Trophoblast cell (in vitro differentiated cells and primary cell): Measurements from ENCODE around the gene TMEM273.

Source experiments
- DNase-seq, 2 donors: peaks; one replicate each; pipeline ENCODE4 v3.0.0-alpha.2; 2016
- H2AFZ ChIP-seq: 2 replicates; pipeline ENCODE4 v1.6.1; 2013; ENCODE audit warnings: low read length, moderate library complexity, mild to moderate bottlenecking; ENCODE audit not compliant: insufficient read depth, poor library complexity
- H2AK5ac ChIP-seq: 2 replicates; pipeline ENCODE4 v1.6.1; 2013; ENCODE audit warnings: mild to moderate bottlenecking, low read length
- H2BK120ac ChIP-seq: 2 replicates; pipeline ENCODE4 v1.6.1; 2013; ENCODE audit warnings: low read length, mild to moderate bottlenecking, moderate library complexity; ENCODE audit not compliant: insufficient read depth, poor library complexity
- H2BK12ac ChIP-seq: 2 replicates; pipeline ENCODE4 v1.6.1; 2013; ENCODE audit warnings: mild to moderate bottlenecking, low read length, moderate library complexity
- H2BK5ac ChIP-seq: 2 replicates; pipeline ENCODE4 v1.6.1; 2013; ENCODE audit warnings: low read length, low read depth, moderate library complexity, mild to moderate bottlenecking; ENCODE audit not compliant: poor library complexity
- H3K14ac ChIP-seq: 2 replicates; pipeline ENCODE4 v1.6.1; 2013; ENCODE audit warnings: mild to moderate bottlenecking, low read length
- H3K18ac ChIP-seq: 2 replicates; pipeline ENCODE4 v1.6.1; 2013; ENCODE audit warnings: mild to moderate bottlenecking, low read length
- H3K23ac ChIP-seq: 2 replicates; pipeline ENCODE4 v1.6.1; 2013; ENCODE audit warnings: low read length
- H3K27ac ChIP-seq: 2 replicates; pipeline ENCODE4 v1.5.1; 2013; ENCODE audit warnings: low read depth, mild to moderate bottlenecking, inconsistent platforms, low read length, moderate library complexity
- H3K27me3 ChIP-seq: 2 replicates; pipeline ENCODE4 v1.6.1; 2013; ENCODE audit warnings: inconsistent platforms, mild to moderate bottlenecking, low read length, moderate library complexity; ENCODE audit not compliant: insufficient read depth
- H3K36me3 ChIP-seq, 2 experiments: 1 replicate in 1 of 2; 2 replicates in 1 of 2; pipeline ENCODE4 v1.6.1; 2013; ENCODE audit warnings: low read length in 2 of 2, mild to moderate bottlenecking in 2 of 2, moderate library complexity in 1 of 2; ENCODE audit not compliant: insufficient read depth in 2 of 2, control insufficient read depth in 1 of 2
- H3K4ac ChIP-seq: 2 replicates; pipeline ENCODE4 v1.6.1; 2013; ENCODE audit warnings: low read depth, mild to moderate bottlenecking, low read length, moderate library complexity
- H3K4me1 ChIP-seq, 2 experiments: 1 replicate in 1 of 2; 2 replicates in 1 of 2; pipeline ENCODE4 v1.6.1; 2013; ENCODE audit warnings: low read length in 2 of 2, mild to moderate bottlenecking in 2 of 2, moderate library complexity in 1 of 2; ENCODE audit not compliant: insufficient read depth in 2 of 2, control insufficient read depth in 1 of 2
- H3K4me2 ChIP-seq: 2 replicates; pipeline ENCODE4 v1.6.1; 2013; ENCODE audit warnings: inconsistent platforms, mild to moderate bottlenecking, low read length, moderate library complexity
- H3K4me3 ChIP-seq: 2 replicates; pipeline ENCODE4 v1.5.1; 2013; ENCODE audit warnings: mild to moderate bottlenecking, low read depth, low read length, inconsistent platforms
- H3K79me1 ChIP-seq: one replicate; pipeline ENCODE4 v1.6.1; 2013; ENCODE audit warnings: low read length
- H3K79me2 ChIP-seq: 2 replicates; pipeline ENCODE4 v1.6.1; 2013; ENCODE audit warnings: low read length, mild to moderate bottlenecking; ENCODE audit not compliant: control insufficient read depth, insufficient read depth, poor library complexity
- H3K9ac ChIP-seq: 2 replicates; pipeline ENCODE4 v1.6.1; 2013; ENCODE audit warnings: mild to moderate bottlenecking, low read length
- H3K9me3 ChIP-seq: 2 replicates; pipeline ENCODE4 v1.6.1; 2013; ENCODE audit warnings: low read depth, mild to moderate bottlenecking, control low read depth, inconsistent platforms, low read length; ENCODE audit not compliant: insufficient read depth
- H4K12ac ChIP-seq: 2 replicates; pipeline ENCODE4 v1.6.1; 2013; ENCODE audit warnings: low read depth, mild to moderate bottlenecking, low read length, moderate library complexity
- H4K8ac ChIP-seq: 2 replicates; pipeline ENCODE4 v1.6.1; 2013; ENCODE audit warnings: low read depth, mild to moderate bottlenecking, low read length, moderate library complexity
- H4K91ac ChIP-seq: one replicate; pipeline ENCODE4 v1.6.1; 2013; ENCODE audit warnings: low read depth, mild to moderate bottlenecking, low read length, moderate library complexity
- WGBS: extraction: QIAGEN DNeasy Blood & Tissue Kit; methylation state at CpG from one replicate; pipeline ENCODE4 v1.1.7; 2013; ENCODE audit warnings: missing lambda C conversion rate; ENCODE audit not compliant: insufficient read length, insufficient coverage; ENCODE audit errors: extremely low coverage; 5-methylcytosine and 5-hydroxymethylcytosine counted together

The TMEM273 gene

GRCh38 chr10:49172061-49172776, 16.0 kb downstream of the TMEM273 start:
- H3K79me1 ChIP-seq = no peaks in the 10 kb centered on the region
- H3K9ac ChIP-seq = no peak overlapping the region
- H3K4me3 ChIP-seq = no peak overlapping the region
- H2BK5ac ChIP-seq = no peak overlapping the region
- H2BK12ac ChIP-seq = no peak overlapping the region
- H3K27me3 ChIP-seq = no peaks in the 10 kb centered on the region
- peaks cover 1% of the 10 kb centered on the region for H3K9me3 ChIP-seq
- H3K36me3 ChIP-seq = no peaks in the 10 kb centered on the region
- no peak overlapping the region for H3K27ac ChIP-seq
- H2BK120ac ChIP-seq = no peak overlapping the region
- H3K4ac ChIP-seq = no peak overlapping the region
- no peak overlapping the region for H3K4me2 ChIP-seq
- no peaks in the 10 kb centered on the region for H3K79me2 ChIP-seq
- H4K91ac ChIP-seq = no peak overlapping the region
- no CpG with 5 or more reads among the region's 4 CpGs for WGBS
- no peak overlapping the region for H2AK5ac ChIP-seq
- H3K4me1 ChIP-seq = peaks cover 0 to 3% of the 10 kb centered on the region in 2 experiments
- H4K12ac ChIP-seq = no peak overlapping the region
- no peak overlapping the region for H3K23ac ChIP-seq
- no peak overlapping the region for H2AFZ ChIP-seq
- no peak overlapping the region for H4K8ac ChIP-seq
- no peak overlapping the region for H3K18ac ChIP-seq
- H3K14ac ChIP-seq = no peak overlapping the region
- DNase-seq = no peak

GRCh38 chr10:49171326-49172060, 16.7 kb downstream of the TMEM273 start:
- Histone ChIP-seq H3K9me3 (peaks cover 1% of the 10 kb centered on the region), H3K23ac (no peak overlapping the region), H3K27ac (no peak overlapping the region), H2AFZ (no peak overlapping the region), H3K4ac (no peak overlapping the region), H3K79me1 (no peaks in the 10 kb centered on the region), H4K12ac (no peak overlapping the region), H3K9ac (no peak overlapping the region), H2BK120ac (no peak overlapping the region), H3K36me3 (no peaks in the 10 kb centered on the region), H3K14ac (no peak overlapping the region), H3K4me2 (no peak overlapping the region), H2BK12ac (no peak overlapping the region), H2BK5ac (no peak overlapping the region), H2AK5ac (no peak overlapping the region), H4K91ac (no peak overlapping the region), H3K4me3 (no peak overlapping the region), H3K79me2 (no peaks in the 10 kb centered on the region), H3K18ac (no peak overlapping the region), H3K4me1 (peaks cover 0 to 3% of the 10 kb centered on the region in 2 experiments), H4K8ac (no peak overlapping the region), H3K27me3 (no peaks in the 10 kb centered on the region)
- no CpG with 5 or more reads among the region's 7 CpGs for WGBS
- DNase-seq = no peak

GRCh38 chr10:49170632-49171325, 17.4 kb downstream of the TMEM273 start:
- peaks cover 0 to 3% of the 10 kb centered on the region in 2 experiments for H3K4me1 ChIP-seq
- H2BK120ac ChIP-seq = no peak overlapping the region

GRCh38 chr10:49169776-49170175, 18.4 kb downstream of the TMEM273 start:
- Histone ChIP-seq H2BK12ac (no peak overlapping the region), H3K4me1 (no peaks in the 10 kb centered on the region), H3K4me3 (no peak overlapping the region), H2BK5ac (no peak overlapping the region), H3K4ac (no peak overlapping the region), H3K79me1 (no peaks in the 10 kb centered on the region), H2AK5ac (no peak overlapping the region), H2AFZ (no peak overlapping the region), H3K9me3 (peaks cover 1% of the 10 kb centered on the region), H3K14ac (no peak overlapping the region), H4K8ac (no peak overlapping the region), H3K4me2 (no peak overlapping the region), H4K91ac (no peak overlapping the region), H3K18ac (no peak overlapping the region), H3K27ac (no peak overlapping the region), H3K23ac (no peak overlapping the region), H4K12ac (no peak overlapping the region), H3K79me2 (no peaks in the 10 kb centered on the region), H3K9ac (no peak overlapping the region), H3K27me3 (no peaks in the 10 kb centered on the region), H2BK120ac (no peak overlapping the region), H3K36me3 (no peaks in the 10 kb centered on the region)
- no peak for DNase-seq
- no CpG with 5 or more reads among the region's 4 CpGs for WGBS

More at GRCh38 chr10:49170632-49171325, 17.4 kb downstream of the TMEM273 start:
- no peak overlapping the region for H3K14ac ChIP-seq
- H3K18ac ChIP-seq = no peak overlapping the region
- H3K9ac ChIP-seq = no peak overlapping the region
- H3K23ac ChIP-seq = no peak overlapping the region
- no peak overlapping the region for H4K91ac ChIP-seq
- H3K4me3 ChIP-seq = no peak overlapping the region
- H3K9me3 ChIP-seq = peaks cover 1% of the 10 kb centered on the region
- H3K27ac ChIP-seq = no peak overlapping the region
- H4K8ac ChIP-seq = no peak overlapping the region
- H2BK12ac ChIP-seq = no peak overlapping the region
- no peak overlapping the region for H2AK5ac ChIP-seq
- no peaks in the 10 kb centered on the region for H3K36me3 ChIP-seq
- no peak overlapping the region for H2AFZ ChIP-seq
- no peaks in the 10 kb centered on the region for H3K79me2 ChIP-seq
- no peaks in the 10 kb centered on the region for H3K27me3 ChIP-seq
- no peak for DNase-seq
- no peaks in the 10 kb centered on the region for H3K79me1 ChIP-seq
- no peak overlapping the region for H3K4ac ChIP-seq
- no peak overlapping the region for H2BK5ac ChIP-seq
- no CpG with 5 or more reads among the region's 6 CpGs for WGBS
- H3K4me2 ChIP-seq = no peak overlapping the region
- no peak overlapping the region for H4K12ac ChIP-seq
